SK-N-DZ (cell line): ENCODE results near the gene EML3.
"Not testable (repeated sequence)": the region's sequence is repeated elsewhere in the genome, so short reads cannot be mapped to it uniquely, and the experiment has no call there.

ENCODE experiments used
- DNase-seq: peaks from one replicate; pipeline ENCODE4 v3.0.0-alpha.2; 2015; ENCODE audit warnings: low spot score

EML3 gene

GRCh38 chr11:62621567-62622470, 9.2 kb upstream of the EML3 start, which contains the start of gene B3GAT3:
TSS of gene B3GAT3 (minus strand) at chr11:62621986. CDS start at chr11:62621947, 39 bp downstream.
- peak; percentile 99 for DNase-seq

GRCh38 chr11:62621027-62621566, 8.5 kb upstream of the EML3 start:
- DNase-seq: no peak

- DNase-seq: not testable (repeated sequence)
Measured at GRCh38 chr11:62616957-62617356, 4.4 kb upstream of the EML3 start.

- DNase-seq: no peak
Measured at GRCh38 chr11:62615521-62615920, 2.9 kb upstream of the EML3 start.

- DNase-seq: no peak
Measured at GRCh38 chr11:62614275-62614674, 1.7 kb upstream of the EML3 start.

GRCh38 chr11:62613291-62613778, 760 bp upstream of the EML3 start:
- DNase-seq: no peak

GRCh38 chr11:62611705-62612365, 740 bp downstream of the EML3 start:
- peak; percentile 56 for DNase-seq

GRCh38 chr11:62610814-62611704, 1.5 kb downstream of the EML3 start:
- DNase-seq: no peak

- no peak for DNase-seq
Measured at GRCh38 chr11:62610403-62610802, 2.2 kb downstream of the EML3 start.

GRCh38 chr11:62608776-62609175, 3.8 kb downstream of the EML3 start:
- DNase-seq: no peak

- no peak for DNase-seq
Measured at GRCh38 chr11:62607714-62608113, 4.9 kb downstream of the EML3 start.

GRCh38 chr11:62605902-62606301, 6.7 kb downstream of the EML3 start:
- no peak for DNase-seq

- DNase-seq: no peak
Measured at GRCh38 chr11:62605467-62605866, 7.1 kb downstream of the EML3 start.

GRCh38 chr11:62604460-62605120, 8.0 kb downstream of the EML3 start:
- DNase-seq: peak; percentile 40

GRCh38 chr11:62603776-62604299, 8.7 kb downstream of the EML3 start:
- DNase-seq: no peak

- no peak for DNase-seq
Measured at GRCh38 chr11:62603072-62603408, 9.5 kb downstream of the EML3 start.

- peak; percentile 84 for DNase-seq
Measured at GRCh38 chr11:62602141-62603071, 10.2 kb downstream of the EML3 start.

- DNase-seq: peak; percentile 98
Measured at GRCh38 chr11:62601372-62602140, 11.0 kb downstream of the EML3 start, which contains the start of gene MTA2. TSS of gene MTA2 (minus strand) at chr11:62601865. CDS start at chr11:62601450, 415 bp downstream.

GRCh38 chr11:62601122-62601371, 11.5 kb downstream of the EML3 start:
- no peak for DNase-seq
